NB4 (cell line): ENCODE results near the gene C2CD2L.
"Not testable (repeated sequence)": the region's sequence is repeated elsewhere in the genome, so short reads cannot be mapped to it uniquely, and the experiment has no call there.

ENCODE experiments used
- DNase-seq: peaks from one replicate; pipeline ENCODE4 v3.0.0; 2010; ENCODE audit warnings: low read depth
- H3K4me3 ChIP-seq: one replicate; pipeline ENCODE4 v1.5.1; 2011; ENCODE audit warnings: mild to moderate bottlenecking, low read depth, low read length, moderate library complexity
- CTCF ChIP-seq: IDR thresholded peaks from one replicate; pipeline ENCODE4 v1.5.1; 2012; ENCODE audit warnings: low read depth, low read length
- MYC ChIP-seq: IDR thresholded peaks from 2 replicates; pipeline ENCODE4 v1.6.1; 2011; ENCODE audit warnings: low read depth, low read length
- POLR2A ChIP-seq: IDR thresholded peaks from 2 replicates; pipeline ENCODE4 v1.6.1; 2011; ENCODE audit warnings: mild to moderate bottlenecking; ENCODE audit not compliant: insufficient read length; ENCODE audit errors: extremely low read depth
- TF ChIP-seq, protein P1 (sequence below): IDR thresholded peaks from 2 replicates; pipeline ENCODE4 v1.6.1; 2011; ENCODE audit warnings: low read depth, low read length

The C2CD2L gene

GRCh38 chr11:119100246-119100970 lies 6.7 kb upstream of the C2CD2L start:
- H3K4me3 ChIP-seq: peak overlapping the region; percentile 79
- TF ChIP-seq POLR2A (no peak), MYC (no peak), CTCF (peak; percentile 40)
- TF ChIP-seq, protein P1, sequence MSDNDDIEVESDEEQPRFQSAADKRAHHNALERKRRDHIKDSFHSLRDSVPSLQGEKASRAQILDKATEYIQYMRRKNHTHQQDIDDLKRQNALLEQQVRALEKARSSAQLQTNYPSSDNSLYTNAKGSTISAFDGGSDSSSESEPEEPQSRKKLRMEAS: no peak
- DNase-seq: peak; percentile 68

- TF ChIP-seq POLR2A (no peak), CTCF (no peak), MYC (no peak)
- TF ChIP-seq, protein P1: no peak
- H3K4me3 ChIP-seq: peak overlapping the region; percentile 79
- peak; percentile 74 for DNase-seq
These were observed 6.0 kb upstream of the C2CD2L start for GRCh38 chr11:119100994-119101758.

DNA sequence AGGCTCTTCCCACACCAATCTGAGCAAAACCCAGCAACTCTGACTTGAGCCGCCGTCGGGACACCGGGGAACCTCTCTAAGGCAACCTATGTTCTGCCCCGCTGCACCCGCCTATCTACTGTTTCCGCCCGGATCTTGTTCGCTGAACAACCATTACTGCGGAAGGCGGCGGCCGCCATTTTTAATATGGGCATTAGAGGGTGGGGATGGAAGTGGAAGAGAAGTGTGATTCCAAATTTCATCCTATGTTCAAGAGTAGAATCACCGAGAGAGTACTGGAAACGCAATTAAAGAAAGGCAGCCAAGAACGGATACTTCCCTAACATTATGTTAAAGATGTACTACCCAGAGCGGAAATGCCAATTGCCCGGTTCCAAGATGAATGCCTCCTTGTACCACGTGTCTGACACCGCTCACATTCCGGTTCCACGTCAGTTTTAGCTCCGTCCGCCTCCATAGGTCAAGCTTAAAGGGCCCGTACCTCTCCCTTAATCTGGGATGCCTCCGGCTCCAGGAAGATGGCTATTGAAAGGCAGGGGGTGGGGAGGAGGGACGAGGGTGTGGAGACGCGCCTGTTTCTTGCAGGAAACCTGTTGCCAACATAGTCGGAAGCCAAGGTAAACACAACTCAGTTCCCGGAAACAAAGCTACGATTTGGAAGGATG lies 5.3 kb upstream of the C2CD2L start, which contains the start of gene DPAGT1:
TSS of gene DPAGT1 (minus strand) at position 95 of the 665 bp plus-strand sequence. CDS start 198 bp downstream, outside the sequence.
- H3K4me3 ChIP-seq: peak within 1 kb of the TSS; percentile 79
- DNase-seq: peak; percentile 98
- TF ChIP-seq CTCF (no peak), MYC (peak; percentile 99), POLR2A (no peak)
- TF ChIP-seq, protein P1: peak; percentile 99

GRCh38 chr11:119103161-119103664 lies 3.9 kb upstream of the C2CD2L start:
- DNase-seq, H3K4me3 ChIP-seq: not testable (repeated sequence)

GRCh38 chr11:119103793-119104192 lies 3.4 kb upstream of the C2CD2L start:
- DNase-seq: peak; percentile 34
- no peak overlapping the region for H3K4me3 ChIP-seq
- TF ChIP-seq MYC: no peak
- TF ChIP-seq, protein P1: no peak
- no peak for TF ChIP-seq CTCF
- no peak for TF ChIP-seq POLR2A
